Ramos (cell line): Measurements from ENCODE around the gene SOCS3.

Source experiments
- in situ Hi-C: fragments of 300-500 bp; cut with MboI; formaldehyde crosslinking; loops from one replicate; pipeline ENCODE4 v1.14.3; 2022; ENCODE audit warnings: low sequenced_read_pairs; ENCODE audit not compliant: unreplicated experiment

The SOCS3 gene

GRCh38 chr17:78391843-78392242 lies 32.0 kb upstream of the SOCS3 start:
- in situ Hi-C loops, result no loop called here

GRCh38 chr17:78391051-78391431 lies 31.2 kb upstream of the SOCS3 start:
- in situ Hi-C loops, result no loop called here

- in situ Hi-C loops, result no loop called here
Observed at GRCh38 chr17:78390241-78391050, 30.6 kb upstream of the SOCS3 start.

- in situ Hi-C loops, result no loop called here
Observed at GRCh38 chr17:78387977-78388941, 28.4 kb upstream of the SOCS3 start.

- in situ Hi-C loops, result no loop called here
Observed at GRCh38 chr17:78384479-78385175, 24.8 kb upstream of the SOCS3 start.

- in situ Hi-C loops, result no loop called here
Observed at GRCh38 chr17:78383725-78384471, 24.0 kb upstream of the SOCS3 start.

- in situ Hi-C loops, result no loop called here
Observed at GRCh38 chr17:78381601-78382232, 21.8 kb upstream of the SOCS3 start.

GRCh38 chr17:78380370-78380769 lies 20.5 kb upstream of the SOCS3 start:
- in situ Hi-C loops, result no loop called here

- in situ Hi-C loops, result no loop called here
Observed at GRCh38 chr17:78379131-78379491, 19.2 kb upstream of the SOCS3 start.

- in situ Hi-C loops, result no loop called here
Observed at GRCh38 chr17:78378225-78379130, 18.6 kb upstream of the SOCS3 start, which contains the start of gene PGS1. PGS1 (plus strand) TSS chr17:78378649; CDS start chr17:78378666, 17 bp downstream.

- in situ Hi-C loops, result no loop called here
Observed at GRCh38 chr17:78377858-78378224, 18.0 kb upstream of the SOCS3 start.

- in situ Hi-C loops, result no loop called here
Observed at GRCh38 chr17:78376161-78376560, 16.3 kb upstream of the SOCS3 start.

- in situ Hi-C loops, result no loop called here
Observed at GRCh38 chr17:78375401-78376151, 15.7 kb upstream of the SOCS3 start.

GRCh38 chr17:78374631-78375274 lies 14.9 kb upstream of the SOCS3 start:
- in situ Hi-C loops, result no loop called here

GRCh38 chr17:78374189-78374588 lies 14.3 kb upstream of the SOCS3 start:
- in situ Hi-C loops, result no loop called here

- in situ Hi-C loops, result no loop called here
Observed at GRCh38 chr17:78372841-78373240, 13.0 kb upstream of the SOCS3 start.

GRCh38 chr17:78371056-78371455 lies 11.2 kb upstream of the SOCS3 start:
- in situ Hi-C loops, result no loop called here
